ENCODE data around the gene CBX2.
A peak's percentile ranks its signal among the peaks of the same experiment; 100 is the strongest.

Gene CBX2

GRCh38 chr17:79786930-79787643 lies 9.1 kb downstream of the CBX2 start:
- DNase-seq (ENCODE audit: low read depth in 2 of 2), result no peak

GRCh38 chr17:79788455-79788854 lies 10.5 kb downstream of the CBX2 start:
- no peak for DNase-seq (ENCODE audit: low read depth in 2 of 2)

GRCh38 chr17:79788989-79789942 lies 11.3 kb downstream of the CBX2 start:
- DNase-seq (ENCODE audit: low read depth in 2 of 2), result no peak

- DNase-seq (ENCODE audit: low read depth in 2 of 2), result no peak
These were observed 12.2 kb downstream of the CBX2 start for GRCh38 chr17:79789943-79790804.

GRCh38 chr17:79790805-79791734 lies 13.1 kb downstream of the CBX2 start:
- no peak for DNase-seq (ENCODE audit: low read depth in 2 of 2)

GRCh38 chr17:79791735-79792161 lies 13.8 kb downstream of the CBX2 start:
- no peak for DNase-seq (ENCODE audit: low read depth in 2 of 2)

GRCh38 chr17:79792341-79792871 lies 14.5 kb downstream of the CBX2 start:
- DNase-seq (ENCODE audit: low read depth in 2 of 2), result no peak

- DNase-seq (ENCODE audit: low read depth in 2 of 2), result no peak
These were observed 15.3 kb downstream of the CBX2 start for GRCh38 chr17:79792984-79793923.

- DNase-seq (ENCODE audit: low read depth in 2 of 2), result no peak
These were observed 16.0 kb downstream of the CBX2 start for GRCh38 chr17:79793924-79794304.

- DNase-seq (ENCODE audit: low read depth in 2 of 2), result no peak
These were observed 16.9 kb downstream of the CBX2 start for GRCh38 chr17:79794659-79795511.

GRCh38 chr17:79795795-79796443 lies 18.0 kb downstream of the CBX2 start:
- DNase-seq (ENCODE audit: low read depth in 2 of 2), result no peak

- no peak for DNase-seq (ENCODE audit: low read depth in 2 of 2)
These were observed 18.5 kb downstream of the CBX2 start for GRCh38 chr17:79796444-79796762.

- DNase-seq (ENCODE audit: low read depth in 2 of 2), result peak; percentile 96 to 97
These were observed 19.0 kb downstream of the CBX2 start, which contains the start of gene CBX8 for GRCh38 chr17:79796763-79797491. TSS of gene CBX8 (minus strand) at chr17:79797077. CDS start at chr17:79796998, 79 bp downstream.

GRCh38 chr17:79797492-79798298 lies 19.7 kb downstream of the CBX2 start:
- DNase-seq (ENCODE audit: low read depth in 2 of 2), result no peak

- no peak for DNase-seq (ENCODE audit: low read depth in 2 of 2)
These were observed 20.6 kb downstream of the CBX2 start for GRCh38 chr17:79798299-79799173.

All from stimulated activated CD4-positive, alpha-beta T cell treated with anti-CD3 and anti-CD28 coated beads, Interleukin-1b, Interleukin-23, amount 100 ng/mL, for 1 hour (primary cell).